ENCODE data around the gene KRT74. TPM values are rescaled to one million over a fixed set of nuclear protein-coding genes. Genes with fewer than 3 reads are reported as not detected.

KRT74 gene
- total RNA-seq, 2 experiments from 2014 or later: not detected

DNA sequence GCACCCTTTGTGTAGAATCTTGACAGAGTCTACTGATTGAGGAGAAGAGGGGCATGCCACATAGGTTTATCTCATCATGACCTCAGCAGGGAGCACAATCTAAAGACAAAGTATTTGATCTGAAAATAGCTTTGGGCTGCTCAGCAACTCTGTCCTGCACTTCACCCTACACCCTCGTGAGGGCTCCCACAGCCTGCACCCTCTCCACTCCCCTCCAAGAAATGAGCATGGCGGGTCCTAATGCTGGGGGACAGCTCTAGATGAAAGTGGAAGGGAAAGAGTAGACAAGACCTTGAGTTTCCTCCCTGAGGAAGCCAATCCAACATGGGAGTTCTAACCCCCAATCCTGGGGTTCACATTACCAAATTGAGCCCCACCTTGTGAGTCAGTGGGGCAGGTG, 42.7 kb downstream of the KRT74 start:
- Histone ChIP-seq H3K36me3 (ENCODE audit: insufficient read depth, low read length) (no peaks in the 10 kb centered on the region), H3K4me2 (ENCODE audit: low read length) (no peak overlapping the region), H3K79me2 (ENCODE audit: insufficient read depth, low read depth, low read length) (no peaks in the 10 kb centered on the region), H3K27ac (ENCODE audit: low read depth, low read length, poor library complexity, severe bottlenecking) (no peak overlapping the region), H4K20me1 (ENCODE audit: insufficient read depth, low read length) (no peaks in the 10 kb centered on the region), H3K4me1 (ENCODE audit: insufficient read depth, low read length, poor library complexity, severe bottlenecking) (no peaks in the 10 kb centered on the region), H3K9me2 (ENCODE audit: insufficient read depth, low read length) (no peaks in the 10 kb centered on the region), H3K4me3 (ENCODE audit: low read depth, low read length, poor library complexity, severe bottlenecking) (no peak overlapping the region), H2AFZ (ENCODE audit: low read length) (no peak overlapping the region), H3K9me3 (ENCODE audit: low read length) (no peaks in the 10 kb centered on the region)
- intact Hi-C loops (cut with micrococcal nuclease; ENCODE audit: unreplicated experiment): no loop called here
- ChIA-PET POLR2A (interaction anchor here (0.5 kb wide), 1 partner anchor 960 kb away, joined by 3 read pairs; no protein-coding TSS in a partner anchor), CTCF (ENCODE audit: unreplicated experiment) (no interaction called here)
- DNase-seq (ENCODE audit: low spot score): no peak
- TF ChIP-seq EZH2phosphoT487 (IDR thresholded peaks at IDR 0.05; ENCODE audit: borderline replicate concordance, low read depth, low read length): no peak
- TF ChIP-seq, protein P1, sequence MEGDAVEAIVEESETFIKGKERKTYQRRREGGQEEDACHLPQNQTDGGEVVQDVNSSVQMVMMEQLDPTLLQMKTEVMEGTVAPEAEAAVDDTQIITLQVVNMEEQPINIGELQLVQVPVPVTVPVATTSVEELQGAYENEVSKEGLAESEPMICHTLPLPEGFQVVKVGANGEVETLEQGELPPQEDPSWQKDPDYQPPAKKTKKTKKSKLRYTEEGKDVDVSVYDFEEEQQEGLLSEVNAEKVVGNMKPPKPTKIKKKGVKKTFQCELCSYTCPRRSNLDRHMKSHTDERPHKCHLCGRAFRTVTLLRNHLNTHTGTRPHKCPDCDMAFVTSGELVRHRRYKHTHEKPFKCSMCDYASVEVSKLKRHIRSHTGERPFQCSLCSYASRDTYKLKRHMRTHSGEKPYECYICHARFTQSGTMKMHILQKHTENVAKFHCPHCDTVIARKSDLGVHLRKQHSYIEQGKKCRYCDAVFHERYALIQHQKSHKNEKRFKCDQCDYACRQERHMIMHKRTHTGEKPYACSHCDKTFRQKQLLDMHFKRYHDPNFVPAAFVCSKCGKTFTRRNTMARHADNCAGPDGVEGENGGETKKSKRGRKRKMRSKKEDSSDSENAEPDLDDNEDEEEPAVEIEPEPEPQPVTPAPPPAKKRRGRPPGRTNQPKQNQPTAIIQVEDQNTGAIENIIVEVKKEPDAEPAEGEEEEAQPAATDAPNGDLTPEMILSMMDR (conservative IDR thresholded peaks at IDR 0.05; ENCODE audit: low read length): 0 out of 2 replicates have a peak, but pooled peaks have one; percentile 24
- no TSS peak for BruUV-seq (replicated peaks)

DNA sequence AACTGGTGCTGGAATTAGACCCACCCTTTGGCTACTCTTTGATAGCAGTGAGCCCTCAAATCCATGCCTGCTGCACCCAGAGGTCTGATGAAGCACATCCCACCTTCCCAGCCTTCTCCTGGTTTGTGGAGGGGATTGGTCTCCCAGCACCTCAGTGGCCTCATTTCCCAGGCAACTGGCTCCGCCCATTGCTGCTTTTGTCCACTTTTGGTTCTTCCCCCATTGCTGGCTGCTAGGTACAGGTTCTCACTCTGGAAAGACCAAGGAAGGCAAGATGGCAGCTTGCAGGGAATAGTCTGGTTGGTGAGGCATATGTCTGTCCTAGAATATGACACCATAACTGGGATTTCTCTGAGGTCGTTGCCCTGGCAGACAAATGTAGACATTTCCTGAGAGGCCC, 43.3 kb downstream of the KRT74 start:
- Histone ChIP-seq H3K9me2 (ENCODE audit: insufficient read depth, low read length) (no peaks in the 10 kb centered on the region), H4K20me1 (ENCODE audit: insufficient read depth, low read length) (no peaks in the 10 kb centered on the region), H3K27ac (ENCODE audit: low read depth, low read length, poor library complexity, severe bottlenecking) (no peak overlapping the region), H2AFZ (ENCODE audit: low read length) (no peak overlapping the region), H3K4me1 (ENCODE audit: insufficient read depth, low read length, poor library complexity, severe bottlenecking) (no peaks in the 10 kb centered on the region), H3K36me3 (ENCODE audit: insufficient read depth, low read length) (no peaks in the 10 kb centered on the region), H3K4me3 (ENCODE audit: low read depth, low read length, poor library complexity, severe bottlenecking) (no peak overlapping the region), H3K4me2 (ENCODE audit: low read length) (no peak overlapping the region), H3K79me2 (ENCODE audit: insufficient read depth, low read depth, low read length) (no peaks in the 10 kb centered on the region), H3K9me3 (ENCODE audit: low read length) (no peaks in the 10 kb centered on the region)
- ChIA-PET POLR2A (no interaction called here), CTCF (ENCODE audit: unreplicated experiment) (no interaction called here)
- DNase-seq (ENCODE audit: low spot score): no peak
- TF ChIP-seq, protein P1 (conservative IDR thresholded peaks at IDR 0.05; ENCODE audit: low read length): no peak
- TF ChIP-seq EZH2phosphoT487 (IDR thresholded peaks at IDR 0.05; ENCODE audit: borderline replicate concordance, low read depth, low read length): no peak
- no TSS peak for BruUV-seq (replicated peaks)
- intact Hi-C loops (cut with micrococcal nuclease; ENCODE audit: unreplicated experiment): no loop called here

DNA sequence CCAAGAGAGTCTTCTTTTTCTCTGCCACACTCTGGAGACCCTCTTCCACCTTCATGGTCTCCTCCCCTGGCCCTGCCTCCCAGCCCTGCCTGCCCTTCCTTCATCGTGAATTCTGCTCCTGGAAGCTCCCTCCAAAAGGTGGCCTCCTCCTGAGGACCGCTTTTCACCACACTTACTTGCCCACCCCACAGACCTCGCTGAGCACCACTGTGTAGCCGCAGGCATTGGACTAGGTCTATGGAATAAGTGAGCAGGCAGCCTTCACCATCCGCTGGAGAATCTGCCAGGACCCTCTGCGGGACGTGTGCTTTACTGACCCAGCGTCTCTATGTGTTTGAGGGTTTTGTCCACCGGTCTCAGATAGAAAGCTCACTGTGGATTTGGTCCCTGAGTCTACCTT, 43.8 kb downstream of the KRT74 start:
- Histone ChIP-seq H3K27ac (ENCODE audit: low read depth, low read length, poor library complexity, severe bottlenecking) (no peak overlapping the region), H4K20me1 (ENCODE audit: insufficient read depth, low read length) (no peaks in the 10 kb centered on the region), H3K4me2 (ENCODE audit: low read length) (no peak overlapping the region), H3K79me2 (ENCODE audit: insufficient read depth, low read depth, low read length) (no peaks in the 10 kb centered on the region), H3K9me3 (ENCODE audit: low read length) (no peaks in the 10 kb centered on the region), H3K36me3 (ENCODE audit: insufficient read depth, low read length) (no peaks in the 10 kb centered on the region), H3K9me2 (ENCODE audit: insufficient read depth, low read length) (no peaks in the 10 kb centered on the region), H3K4me3 (ENCODE audit: low read depth, low read length, poor library complexity, severe bottlenecking) (no peak overlapping the region), H2AFZ (ENCODE audit: low read length) (no peak overlapping the region), H3K4me1 (ENCODE audit: insufficient read depth, low read length, poor library complexity, severe bottlenecking) (no peaks in the 10 kb centered on the region)
- no peak for DNase-seq (ENCODE audit: low spot score)
- TF ChIP-seq EZH2phosphoT487 (IDR thresholded peaks at IDR 0.05; ENCODE audit: borderline replicate concordance, low read depth, low read length): no peak
- TF ChIP-seq, protein P1 (conservative IDR thresholded peaks at IDR 0.05; ENCODE audit: low read length): no peak
- ChIA-PET CTCF (ENCODE audit: unreplicated experiment) (no interaction called here), POLR2A (no interaction called here)
- BruUV-seq (replicated peaks): no TSS peak
- intact Hi-C loops (cut with micrococcal nuclease; ENCODE audit: unreplicated experiment): no loop called here
